GM18861 (cell line): ENCODE measurements around the gene EFEMP1.

Source experiments
- ATAC-seq: cut with Tn5 transposase; IDR thresholded peaks from one replicate; pipeline ENCODE4 v1.9.1; 2021; ENCODE audit not compliant: unreplicated experiment

The EFEMP1 gene

DNA sequence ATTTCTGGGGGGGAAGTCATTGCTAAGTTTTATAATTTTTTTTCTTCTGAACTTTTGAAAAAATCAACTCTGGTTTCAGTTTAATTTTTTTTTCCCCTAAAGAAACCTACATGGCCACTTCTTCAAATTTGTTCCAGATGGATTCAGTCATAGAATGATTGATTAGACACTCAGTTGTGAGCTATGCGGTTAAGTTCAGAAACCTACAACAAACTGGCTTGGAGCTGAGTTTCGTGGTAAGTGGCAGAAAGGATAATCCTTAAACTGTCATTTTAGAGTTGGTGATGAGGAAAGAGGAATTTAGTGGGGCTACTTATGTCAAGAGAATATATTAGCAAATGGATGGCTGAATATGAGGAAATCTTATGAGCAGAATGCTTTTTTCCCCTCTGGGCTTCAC lies 23.7 kb downstream of the EFEMP1 start:
- no peak for ATAC-seq

DNA sequence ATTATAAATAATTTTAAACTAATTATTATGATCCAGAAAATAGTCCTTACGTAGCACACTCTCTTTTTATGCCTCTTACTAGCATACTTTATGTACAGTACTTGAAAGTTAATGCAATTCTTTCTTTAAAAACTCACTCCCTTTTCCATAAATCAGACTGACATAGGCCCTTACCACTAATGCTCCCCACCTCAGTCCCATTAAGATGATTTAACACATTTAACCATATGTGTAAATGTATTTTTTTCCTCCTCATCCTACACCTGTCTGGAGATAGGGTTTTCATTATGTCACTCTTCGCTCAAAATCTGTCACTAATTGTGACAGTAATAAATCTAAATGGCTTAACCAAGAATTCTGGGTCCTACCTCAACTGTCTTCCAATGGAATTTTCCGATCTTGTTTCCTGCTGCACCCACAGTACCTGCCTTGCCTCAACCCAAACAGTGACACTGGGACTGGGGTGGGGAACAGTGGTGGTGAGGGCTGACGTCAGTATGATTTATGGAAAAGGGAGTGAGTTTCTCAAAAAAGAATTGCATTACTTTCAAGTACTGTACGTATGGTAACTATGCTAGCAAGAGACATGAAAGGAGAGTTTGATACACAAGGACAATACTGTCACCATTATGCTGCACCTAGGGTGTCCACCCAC lies 25.1 kb downstream of the EFEMP1 start:
- ATAC-seq, result no peak

DNA sequence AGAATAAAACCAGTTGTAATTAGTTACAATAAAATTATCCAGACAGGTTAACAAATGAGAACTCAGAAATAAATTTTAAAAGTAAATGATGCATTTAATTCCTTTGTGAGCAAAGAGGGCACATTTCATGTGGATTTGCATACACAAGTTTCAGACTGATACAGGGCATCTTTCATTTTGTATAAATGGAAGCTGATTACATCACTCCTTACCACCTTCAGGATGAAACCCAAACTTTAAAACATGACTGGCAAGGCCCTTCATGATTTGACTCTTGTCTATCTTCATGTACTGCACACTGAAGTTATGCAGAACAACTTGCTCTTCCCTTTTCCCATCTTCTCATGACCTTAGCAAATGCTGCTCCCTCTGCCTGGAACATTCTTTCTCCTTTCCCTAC lies 26.9 kb downstream of the EFEMP1 start:
- no peak for ATAC-seq

DNA sequence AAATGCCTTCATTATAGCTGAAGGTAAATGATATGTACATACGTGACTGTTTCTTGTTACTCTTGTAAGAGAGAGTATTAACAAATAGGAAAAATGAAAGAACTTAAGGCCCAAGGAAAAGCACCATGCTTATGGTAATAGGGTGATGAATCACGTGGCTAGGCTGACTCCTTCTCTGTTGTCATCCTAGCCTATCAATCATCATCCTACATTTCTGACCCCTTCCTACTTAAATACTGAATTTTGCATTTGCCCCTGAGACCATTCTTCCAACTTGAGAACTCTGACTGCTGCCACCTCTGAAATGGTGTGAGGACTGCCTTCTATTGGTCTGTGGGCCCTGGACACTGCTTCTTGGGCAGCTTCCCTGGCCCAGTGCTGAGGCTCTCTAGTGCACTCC lies 28.9 kb downstream of the EFEMP1 start:
- no peak for ATAC-seq

GRCh38 chr2:55891671-55892094 lies 31.9 kb downstream of the EFEMP1 start:
- no peak for ATAC-seq

DNA sequence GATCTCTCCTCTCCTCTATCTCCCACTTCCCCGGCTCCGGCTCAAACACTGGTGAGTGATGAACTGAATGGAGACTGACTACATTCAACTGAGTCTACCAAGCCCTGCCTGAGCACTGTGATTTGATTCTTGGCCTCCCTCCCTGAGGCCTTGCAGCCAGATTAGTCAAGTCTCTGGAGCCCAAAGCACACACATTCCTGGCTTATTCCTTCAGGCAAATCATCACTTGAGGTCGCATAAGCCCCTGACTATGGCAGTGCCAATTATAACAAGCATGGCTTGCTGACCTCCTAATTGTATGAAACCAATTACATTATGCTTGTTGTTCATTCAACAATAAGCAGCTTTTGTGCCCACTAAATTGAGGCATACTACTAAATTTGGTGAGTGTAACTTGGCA lies 34.6 kb downstream of the EFEMP1 start:
- ATAC-seq, result no peak

DNA sequence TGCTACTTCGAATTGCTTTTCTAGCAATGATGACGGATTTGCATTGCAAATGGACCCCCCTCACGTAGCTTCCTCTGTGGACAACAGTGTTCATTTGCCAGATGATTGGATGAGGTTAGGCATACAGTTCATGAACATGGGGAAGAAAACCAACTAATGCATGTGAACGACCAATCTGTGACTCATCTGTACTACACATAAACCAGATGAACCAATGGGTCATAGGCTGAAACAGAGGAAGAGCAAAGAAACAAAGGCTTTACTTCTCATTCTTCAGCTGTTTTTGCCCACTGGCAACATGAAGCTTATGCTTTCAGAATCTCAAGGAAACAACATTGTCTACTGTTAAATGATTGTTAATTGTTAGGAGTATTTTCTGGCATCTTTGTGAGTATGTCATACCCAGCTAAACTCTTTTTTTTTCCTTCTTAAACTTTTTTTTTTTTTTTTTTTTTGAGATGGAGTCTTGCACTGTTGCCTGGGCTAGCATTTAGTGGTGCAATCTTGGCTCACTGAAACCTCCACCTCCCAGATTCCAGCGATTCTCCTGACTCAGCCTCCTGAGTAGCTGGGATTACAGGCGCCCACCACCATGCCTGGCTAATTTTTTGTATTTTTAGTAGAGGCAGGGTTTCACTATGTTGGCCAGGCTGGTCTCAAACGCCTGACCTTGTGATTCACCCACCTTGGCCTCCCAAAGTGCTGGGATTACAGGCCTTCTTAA lies 35.5 kb downstream of the EFEMP1 start:
- no peak for ATAC-seq

- no peak for ATAC-seq
These were observed 36.2 kb downstream of the EFEMP1 start for GRCh38 chr2:55887351-55887750.

- ATAC-seq, result no peak
These were observed 37.7 kb downstream of the EFEMP1 start for GRCh38 chr2:55885944-55886281.

GRCh38 chr2:55885127-55885943 lies 38.2 kb downstream of the EFEMP1 start:
- no peak for ATAC-seq

GRCh38 chr2:55883829-55884228 lies 39.8 kb downstream of the EFEMP1 start:
- no peak for ATAC-seq

DNA sequence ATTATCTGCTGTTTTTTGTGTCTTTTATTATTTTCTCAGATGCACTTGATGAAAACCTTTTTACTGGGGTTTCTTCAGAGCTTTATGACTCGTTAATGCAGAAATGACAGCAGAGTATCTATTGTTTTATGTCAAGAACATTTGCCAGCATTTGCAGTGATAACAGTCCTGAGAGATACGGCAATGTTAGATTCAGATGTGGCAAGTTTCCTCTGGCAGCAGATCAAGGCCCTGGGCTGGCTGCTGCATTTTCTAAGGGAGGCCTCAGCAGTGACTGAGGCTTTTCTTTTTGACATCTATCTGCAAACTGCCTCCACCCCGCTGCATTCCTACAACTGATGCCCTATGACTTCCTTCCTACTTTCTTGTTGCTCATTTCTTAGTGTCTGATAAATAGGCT lies 40.2 kb downstream of the EFEMP1 start:
- ATAC-seq, result no peak

GRCh38 chr2:55882954-55883353 lies 40.6 kb downstream of the EFEMP1 start:
- no peak for ATAC-seq

DNA sequence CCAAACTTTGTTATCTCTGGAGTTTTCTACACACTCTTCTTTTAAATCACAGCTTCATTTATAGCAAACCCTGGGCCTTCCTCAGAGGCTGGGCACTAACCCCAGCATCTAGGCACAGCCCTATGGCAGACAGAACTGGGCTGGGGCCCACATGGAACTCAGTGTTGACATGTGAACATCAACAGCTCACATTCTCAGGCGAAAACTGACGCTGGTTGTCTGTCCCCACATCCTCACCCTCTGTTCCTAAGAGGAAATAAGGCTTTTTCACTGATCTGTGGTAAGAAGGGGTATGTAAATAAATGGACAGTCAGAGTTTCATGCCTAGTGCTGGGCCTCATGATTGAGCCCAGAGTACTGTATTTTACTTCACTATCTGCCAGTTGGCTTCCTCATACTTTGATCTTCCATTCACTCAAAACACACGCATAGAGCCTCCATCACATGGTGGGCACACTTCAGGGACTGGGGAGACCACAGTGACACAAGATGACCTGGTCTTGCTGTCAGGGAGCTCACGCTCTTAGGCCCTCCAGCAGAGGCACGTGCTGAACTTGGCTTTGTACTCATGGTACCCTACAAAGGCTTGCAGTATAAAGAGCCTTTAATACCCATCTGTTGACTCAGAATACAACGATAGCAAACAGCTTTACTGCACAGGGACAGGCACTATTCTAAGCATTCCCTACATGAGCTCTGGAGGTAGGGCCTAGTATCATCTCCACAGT lies 43.0 kb downstream of the EFEMP1 start:
- ATAC-seq, result no peak

DNA sequence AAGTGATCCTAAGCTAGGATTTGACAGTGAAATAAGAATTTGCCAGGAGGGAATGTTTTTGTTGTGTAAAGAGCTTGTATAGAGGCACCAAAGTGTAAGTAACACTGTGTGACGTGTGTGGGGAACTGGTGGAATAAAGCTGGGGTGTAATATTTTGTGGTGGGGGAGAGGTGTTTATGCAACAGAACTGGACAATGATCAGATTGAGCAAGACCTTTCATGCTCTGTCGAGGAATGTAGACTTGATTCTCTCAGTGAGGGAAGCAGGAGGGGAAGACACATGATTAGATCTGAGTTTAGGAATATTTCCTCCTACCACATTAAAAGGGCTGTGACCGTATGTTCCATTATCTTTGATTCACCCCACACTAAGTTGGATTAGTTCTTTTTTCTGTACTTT lies 43.6 kb downstream of the EFEMP1 start:
- ATAC-seq, result no peak

DNA sequence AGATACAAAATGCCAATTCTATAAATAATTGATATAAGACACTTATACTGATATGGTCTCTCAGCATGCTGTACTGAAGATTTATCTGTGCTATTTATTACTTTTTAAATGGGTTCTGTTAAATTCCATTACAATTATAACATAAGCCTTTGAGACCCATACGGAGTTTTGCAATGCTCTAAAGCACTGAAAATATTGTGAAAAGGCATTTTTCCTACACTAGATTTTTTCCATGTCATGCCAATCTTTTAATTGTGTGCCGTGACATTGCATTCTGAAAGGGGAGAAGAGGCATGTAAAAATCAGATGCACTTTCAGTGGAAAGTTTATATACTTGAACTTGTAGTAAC lies 46.5 kb downstream of the EFEMP1 start:
- ATAC-seq, result no peak

GRCh38 chr2:55876429-55877086 lies 47.0 kb downstream of the EFEMP1 start:
- no peak for ATAC-seq

- no peak for ATAC-seq
These were observed 48.0 kb downstream of the EFEMP1 start for GRCh38 chr2:55875434-55876135.

DNA sequence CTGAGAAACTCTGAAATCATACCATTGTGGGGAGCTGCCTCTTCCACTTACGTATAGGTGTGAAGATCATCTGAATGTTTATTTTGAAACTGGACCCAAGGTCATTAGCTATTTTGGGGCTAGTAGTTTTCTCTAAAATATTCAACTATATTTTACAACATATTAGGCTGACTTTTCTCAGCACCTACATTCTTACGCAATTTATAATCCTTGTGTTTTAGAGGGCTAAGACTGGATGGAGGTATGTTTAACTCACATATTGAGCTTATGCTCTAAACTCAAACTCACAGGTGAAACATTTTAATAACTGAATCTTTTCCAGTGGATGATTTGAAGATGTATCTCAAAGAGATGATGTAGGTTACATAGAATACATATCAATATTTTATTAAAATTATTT lies 49.2 kb downstream of the EFEMP1 start:
- no peak for ATAC-seq

GRCh38 chr2:55871637-55872036 lies 51.9 kb downstream of the EFEMP1 start:
- ATAC-seq, result peak; percentile 45
